ENCODE measurements around the gene TUBAL3. TPM values are rescaled to one million over a fixed set of nuclear protein-coding genes. Genes with fewer than 3 reads are reported as not detected.

TUBAL3 gene
- total RNA-seq, 1 donor from 2014 or later = not detected

DNA sequence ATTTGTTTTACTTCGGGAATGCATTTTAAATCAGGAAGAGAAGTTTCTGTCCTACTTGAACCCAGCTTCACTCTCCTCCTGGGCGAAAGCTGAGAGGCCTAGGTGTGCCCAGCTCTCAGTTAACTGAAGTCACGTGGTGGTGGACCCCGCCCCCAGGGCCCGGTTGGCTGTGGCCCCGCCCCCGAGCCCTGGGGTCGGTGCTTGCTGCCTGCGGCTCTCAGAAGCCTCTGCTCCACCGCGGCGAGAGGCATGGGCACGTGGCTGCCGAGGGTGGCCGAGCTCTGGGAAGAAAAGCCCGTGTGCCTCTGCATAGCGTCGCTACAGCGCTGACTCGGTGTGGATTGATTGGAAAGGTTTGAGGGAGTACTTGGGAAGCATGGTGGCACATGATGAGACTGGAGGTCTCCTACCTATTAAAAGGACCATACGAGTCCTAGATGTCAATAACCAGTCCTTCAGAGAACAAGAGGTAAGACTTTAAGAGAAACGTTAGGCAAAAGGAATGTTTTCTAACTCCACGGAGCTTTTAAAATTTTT, 41.8 kb upstream of the TUBAL3 start:
- Mint-ChIP-seq H3K36me3 (ENCODE audit: low read depth, unreplicated experiment) (no peaks in the 10 kb centered on the region), H3K27me3 (ENCODE audit: unreplicated experiment) (peaks cover 3% of the 10 kb centered on the region), H3K4me3 (ENCODE audit: unreplicated experiment) (peak overlapping the region; percentile 91), H3K4me1 (ENCODE audit: unreplicated experiment) (peaks cover 21% of the 10 kb centered on the region), H3K27ac (ENCODE audit: unreplicated experiment) (peak overlapping the region; percentile 65), H3K9me3 (ENCODE audit: unreplicated experiment) (no peaks in the 10 kb centered on the region)
- TF ChIP-seq, protein P1, sequence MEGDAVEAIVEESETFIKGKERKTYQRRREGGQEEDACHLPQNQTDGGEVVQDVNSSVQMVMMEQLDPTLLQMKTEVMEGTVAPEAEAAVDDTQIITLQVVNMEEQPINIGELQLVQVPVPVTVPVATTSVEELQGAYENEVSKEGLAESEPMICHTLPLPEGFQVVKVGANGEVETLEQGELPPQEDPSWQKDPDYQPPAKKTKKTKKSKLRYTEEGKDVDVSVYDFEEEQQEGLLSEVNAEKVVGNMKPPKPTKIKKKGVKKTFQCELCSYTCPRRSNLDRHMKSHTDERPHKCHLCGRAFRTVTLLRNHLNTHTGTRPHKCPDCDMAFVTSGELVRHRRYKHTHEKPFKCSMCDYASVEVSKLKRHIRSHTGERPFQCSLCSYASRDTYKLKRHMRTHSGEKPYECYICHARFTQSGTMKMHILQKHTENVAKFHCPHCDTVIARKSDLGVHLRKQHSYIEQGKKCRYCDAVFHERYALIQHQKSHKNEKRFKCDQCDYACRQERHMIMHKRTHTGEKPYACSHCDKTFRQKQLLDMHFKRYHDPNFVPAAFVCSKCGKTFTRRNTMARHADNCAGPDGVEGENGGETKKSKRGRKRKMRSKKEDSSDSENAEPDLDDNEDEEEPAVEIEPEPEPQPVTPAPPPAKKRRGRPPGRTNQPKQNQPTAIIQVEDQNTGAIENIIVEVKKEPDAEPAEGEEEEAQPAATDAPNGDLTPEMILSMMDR (IDR thresholded peaks at IDR 0.05; ENCODE audit: unreplicated experiment) = no peak
- DNase-seq (ENCODE audit: low spot score) = peak; percentile 96

DNA sequence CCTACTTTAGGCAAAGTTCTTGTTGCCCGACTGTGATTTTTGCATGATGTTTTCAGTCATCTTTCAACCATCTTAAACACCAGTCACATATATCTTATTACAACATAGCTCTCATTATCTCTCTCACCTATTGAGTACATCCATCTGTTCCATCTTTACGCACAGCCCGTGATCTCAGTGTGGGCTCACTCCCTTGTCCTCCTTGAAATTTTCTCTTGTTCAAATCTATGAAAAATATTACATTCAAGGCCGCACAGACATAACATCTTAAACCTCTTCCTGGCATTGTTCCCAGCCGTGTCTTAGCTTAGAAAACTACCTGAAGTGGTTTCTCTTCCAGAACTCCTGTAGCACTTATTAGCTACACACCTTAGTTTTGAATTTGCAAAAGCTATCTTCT, 40.4 kb upstream of the TUBAL3 start:
- Mint-ChIP-seq H3K27ac (ENCODE audit: unreplicated experiment) (no peak overlapping the region), H3K9me3 (ENCODE audit: unreplicated experiment) (no peaks in the 10 kb centered on the region), H3K27me3 (ENCODE audit: unreplicated experiment) (peaks cover 3% of the 10 kb centered on the region)

DNA sequence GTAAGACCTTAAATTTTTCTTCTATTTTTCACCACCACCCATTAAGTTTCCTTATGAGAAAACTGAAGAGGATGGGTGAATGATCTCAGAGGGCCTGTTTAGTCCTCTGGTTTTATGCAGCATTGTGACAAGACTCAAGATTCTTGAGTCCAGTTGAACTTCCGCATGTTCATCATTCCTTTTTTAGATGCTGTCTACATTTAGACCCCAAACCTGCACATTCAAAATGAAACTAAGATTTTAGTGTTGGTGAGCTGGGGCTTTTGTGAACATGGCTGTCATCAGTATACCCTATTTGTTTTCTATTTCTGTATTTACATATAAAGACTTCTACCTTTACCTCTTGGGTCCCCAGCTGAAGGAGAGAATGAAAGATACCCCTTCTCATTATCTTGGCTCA, 38.8 kb upstream of the TUBAL3 start:
- H3K4me1 Mint-ChIP-seq (ENCODE audit: unreplicated experiment) = peaks cover 15% of the 10 kb centered on the region
- no peaks in the 10 kb centered on the region for H3K9me3 Mint-ChIP-seq (ENCODE audit: unreplicated experiment)
- H3K27me3 Mint-ChIP-seq (ENCODE audit: unreplicated experiment) = peaks cover 3% of the 10 kb centered on the region
- TF ChIP-seq, protein P1 (IDR thresholded peaks at IDR 0.05; ENCODE audit: unreplicated experiment) = no peak
- H3K4me3 Mint-ChIP-seq (ENCODE audit: unreplicated experiment) = no peak overlapping the region
- no peak overlapping the region for H3K27ac Mint-ChIP-seq (ENCODE audit: unreplicated experiment)
- no peaks in the 10 kb centered on the region for H3K36me3 Mint-ChIP-seq (ENCODE audit: low read depth, unreplicated experiment)
- DNase-seq (ENCODE audit: low spot score) = no peak

More for the DNA sequence above, 40.4 kb upstream of the TUBAL3 start:
- Mint-ChIP-seq H3K4me1 (ENCODE audit: unreplicated experiment) (peaks cover 19% of the 10 kb centered on the region), H3K36me3 (ENCODE audit: low read depth, unreplicated experiment) (no peaks in the 10 kb centered on the region), H3K4me3 (ENCODE audit: unreplicated experiment) (no peak overlapping the region)
- no peak for DNase-seq (ENCODE audit: low spot score)
- TF ChIP-seq, protein P1 (IDR thresholded peaks at IDR 0.05; ENCODE audit: unreplicated experiment) = no peak

DNA sequence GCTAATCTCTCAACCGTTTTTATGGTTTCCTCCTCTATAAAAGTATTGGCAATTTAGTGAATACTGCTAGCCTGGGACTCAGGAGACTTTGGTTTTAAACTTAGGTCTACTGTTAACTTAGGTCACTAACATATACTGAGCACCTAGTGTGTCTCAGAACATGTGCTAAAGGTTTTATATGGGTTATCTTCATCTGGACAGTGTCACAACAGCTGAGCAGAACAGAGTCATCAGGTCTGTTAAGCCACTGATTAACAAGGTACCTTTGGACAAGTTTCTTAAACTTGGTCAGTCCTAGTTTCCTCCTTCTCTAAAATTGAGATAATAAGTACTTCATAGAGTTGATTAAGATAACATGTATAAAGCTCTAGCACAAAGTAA, 38.4 kb upstream of the TUBAL3 start:
- Mint-ChIP-seq H3K4me1 (ENCODE audit: unreplicated experiment) (peaks cover 12% of the 10 kb centered on the region), H3K9me3 (ENCODE audit: unreplicated experiment) (no peaks in the 10 kb centered on the region), H3K27ac (ENCODE audit: unreplicated experiment) (no peak overlapping the region), H3K36me3 (ENCODE audit: low read depth, unreplicated experiment) (no peaks in the 10 kb centered on the region), H3K27me3 (ENCODE audit: unreplicated experiment) (peaks cover 3% of the 10 kb centered on the region), H3K4me3 (ENCODE audit: unreplicated experiment) (no peak overlapping the region)
- no peak for DNase-seq (ENCODE audit: low spot score)
- TF ChIP-seq, protein P1 (IDR thresholded peaks at IDR 0.05; ENCODE audit: unreplicated experiment) = no peak

DNA sequence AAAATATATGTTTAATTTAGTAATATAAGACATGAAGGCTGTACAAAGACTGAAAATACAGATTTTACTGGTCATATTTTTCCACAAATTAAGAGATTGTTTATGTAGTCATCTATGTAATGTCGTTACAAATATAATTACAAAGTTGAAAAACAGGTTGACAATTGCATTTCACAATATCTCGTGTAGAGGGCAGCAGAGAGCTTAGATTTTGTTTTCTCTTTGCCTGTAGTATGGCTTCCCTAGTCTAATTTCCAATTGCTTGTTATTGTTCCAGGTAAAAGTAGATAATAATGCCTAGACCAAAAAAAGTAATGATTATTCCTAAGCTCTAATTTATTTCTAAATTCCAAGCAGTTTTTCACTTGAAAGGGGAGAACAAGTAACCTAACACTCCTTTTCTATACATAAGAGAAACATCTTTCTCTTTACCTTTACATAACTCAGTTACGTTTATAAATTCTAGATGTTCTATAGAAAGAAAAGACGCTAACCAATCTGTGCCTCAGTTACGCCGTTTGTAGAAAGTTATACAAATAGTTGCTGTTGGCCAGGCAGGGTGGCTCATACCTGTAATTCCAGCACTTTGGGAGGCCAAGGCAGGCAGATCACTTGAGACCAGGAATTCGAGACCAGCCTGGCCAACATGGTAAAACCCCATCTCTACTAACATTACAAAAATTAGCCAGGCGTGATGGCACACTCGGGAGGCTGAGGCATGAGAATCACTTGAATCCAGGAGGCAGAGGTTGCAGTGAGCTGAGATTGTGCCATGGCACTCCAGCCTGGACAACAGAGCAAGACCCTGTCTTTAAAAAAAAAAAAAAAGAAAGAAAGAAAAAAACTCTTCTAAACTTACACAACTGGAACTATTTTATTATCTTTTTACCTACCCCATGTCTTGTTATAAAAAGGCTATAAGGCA, 37.7 kb upstream of the TUBAL3 start:
- Mint-ChIP-seq H3K9me3 (ENCODE audit: unreplicated experiment) (no peaks in the 10 kb centered on the region), H3K27me3 (ENCODE audit: unreplicated experiment) (peaks cover 3% of the 10 kb centered on the region), H3K4me3 (ENCODE audit: unreplicated experiment) (no peak overlapping the region), H3K4me1 (ENCODE audit: unreplicated experiment) (peaks cover 16% of the 10 kb centered on the region), H3K27ac (ENCODE audit: unreplicated experiment) (no peak overlapping the region), H3K36me3 (ENCODE audit: low read depth, unreplicated experiment) (no peaks in the 10 kb centered on the region)
- peak; percentile 49 for DNase-seq (ENCODE audit: low spot score)
- TF ChIP-seq, protein P1 (IDR thresholded peaks at IDR 0.05; ENCODE audit: unreplicated experiment) = peak; percentile 79

Measured in endothelial cell (in vitro differentiated cells).